Liver (tissue), 9 donors: ENCODE results near the gene SNAPC1. TPM values are rescaled to one million over a fixed set of nuclear protein-coding genes. Genes with fewer than 3 reads are reported as not detected.
"Not testable (repeated sequence)": the region's sequence is repeated elsewhere in the genome, so short reads cannot be mapped to it uniquely, and the experiment has no call there.

Experiments
- DNase-seq: peaks from one replicate; pipeline ENCODE4 v3.0.0-alpha.2; 2017; ENCODE audit warnings: low spot score
- H3K27ac ChIP-seq, 2 donors: one replicate each; pipeline ENCODE4 v1.7.0; 2013; ENCODE audit warnings: inconsistent platforms in 2 of 2, low read length in 2 of 2, control low read depth in 1 of 2, low read depth in 1 of 2, mild to moderate bottlenecking in 1 of 2
- H3K27me3 ChIP-seq, 4 donors: one replicate each; pipeline versions ENCODE4 v1.6.1 to v1.7.0; 2013; ENCODE audit warnings: low read length in 3 of 4, inconsistent platforms in 1 of 4, mild to moderate bottlenecking in 1 of 4, moderate library complexity in 1 of 4; ENCODE audit not compliant: control insufficient read depth in 4 of 4, insufficient read depth in 4 of 4
- H3K36me3 ChIP-seq, 4 donors: one replicate each; pipeline versions ENCODE4 v1.6.1 to v1.7.0; 2013; ENCODE audit warnings: low read length in 3 of 4, mild to moderate bottlenecking in 3 of 4, low read depth in 1 of 4, moderate library complexity in 1 of 4; ENCODE audit not compliant: control insufficient read depth in 4 of 4, insufficient read depth in 3 of 4
- H3K4me1 ChIP-seq, 4 donors: one replicate each; pipeline versions ENCODE4 v1.6.1 to v1.7.0; 2013; ENCODE audit warnings: low read length in 3 of 4, mild to moderate bottlenecking in 3 of 4, moderate library complexity in 1 of 4; ENCODE audit not compliant: control insufficient read depth in 4 of 4, insufficient read depth in 4 of 4
- H3K4me3 ChIP-seq, 3 donors: one replicate each; pipeline versions ENCODE4 v1.6.1 to v1.7.0; 2013; ENCODE audit warnings: low read length in 3 of 3, control low read depth in 1 of 3, low read depth in 1 of 3, mild to moderate bottlenecking in 1 of 3
- H3K9ac ChIP-seq, 2 donors: one replicate each; pipeline ENCODE4 v1.7.0; 2013; ENCODE audit warnings: low read length in 2 of 2, mild to moderate bottlenecking in 2 of 2, moderate library complexity in 2 of 2, control low read depth in 1 of 2, low read depth in 1 of 2
- H3K9me3 ChIP-seq, 4 donors: one replicate each; pipeline versions ENCODE4 v1.6.1 to v1.7.0; 2013; ENCODE audit warnings: low read length in 3 of 4; ENCODE audit not compliant: control insufficient read depth in 4 of 4
- ATF3 ChIP-seq: IDR thresholded peaks from 2 replicates; pipeline ENCODE4 v1.6.1; 2016; ENCODE audit warnings: antibody characterized with exemption
- EGR1 ChIP-seq, 2 donors: IDR thresholded peaks; 2 replicates each; pipeline ENCODE4 v1.6.1; 2016 to 2018; ENCODE audit warnings: antibody characterized with exemption in 2 of 2, low read depth in 2 of 2
- FOXA1 ChIP-seq: IDR thresholded peaks from 2 replicates; pipeline ENCODE4 v1.6.1; 2016; ENCODE audit warnings: antibody characterized with exemption
- GABPA ChIP-seq, 2 donors: IDR thresholded peaks in 1 of 2; conservative IDR thresholded peaks in 1 of 2; 2 replicates each; pipeline ENCODE4 v1.6.1; 2016; ENCODE audit warnings: antibody characterized with exemption in 2 of 2, mild to moderate bottlenecking in 1 of 2, moderate library complexity in 1 of 2
- HNF4A ChIP-seq, 2 donors: conservative IDR thresholded peaks; 2 replicates each; pipeline ENCODE4 v1.6.1; 2016; ENCODE audit warnings: antibody characterized with exemption in 2 of 2, mild to moderate bottlenecking in 2 of 2
- JUND ChIP-seq, 2 donors: IDR thresholded peaks; 2 replicates each; pipeline ENCODE4 v1.6.1; 2016; ENCODE audit warnings: antibody characterized with exemption in 2 of 2
- MAX ChIP-seq: IDR thresholded peaks from 2 replicates; pipeline ENCODE4 v1.6.1; 2016; ENCODE audit warnings: antibody characterized with exemption
- NR2F2 ChIP-seq: IDR thresholded peaks from 2 replicates; pipeline ENCODE4 v1.6.1; 2016; ENCODE audit warnings: antibody characterized with exemption
- SP1 ChIP-seq: IDR thresholded peaks from 2 replicates; pipeline ENCODE4 v1.6.1; 2018; ENCODE audit warnings: antibody characterized with exemption, mild to moderate bottlenecking
- TAF1 ChIP-seq: conservative IDR thresholded peaks from 2 replicates; pipeline ENCODE4 v1.6.1; 2016; ENCODE audit warnings: antibody characterized with exemption, mild to moderate bottlenecking
- WGBS: extraction: QIAGEN DNeasy Blood & Tissue Kit; methylation state at CpG from one replicate; pipeline ENCODE4 v1.1.7; 2013; 5-methylcytosine and 5-hydroxymethylcytosine counted together
- polyA plus RNA-seq, 2 donors: library from polyadenylated mRNA; stranded (reverse) in 1 of 2; unstranded in 1 of 2; fragments of 200-250 nt in 1 of 2; fragments of >200 nt in 1 of 2; fragmentation: Nextera tagmentation in 1 of 2; extraction: Ambion mirVana in 1 of 2; gene quantifications; one replicate each; pipeline versions ENCODE4 v1.2.1 to v1.2.3, GENCODE V29; 2013 to 2015
- total RNA-seq, 2 donors: library from RNA; depleted of rRNA; stranded (reverse); fragments of >200 nt; gene quantifications; one replicate each; pipeline ENCODE4 v1.2.3, GENCODE V29; 2014
- TF ChIP-seq, protein P1 (sequence below): IDR thresholded peaks from 2 replicates; pipeline ENCODE4 v1.6.1; 2016; ENCODE audit warnings: antibody characterized with exemption, mild to moderate bottlenecking
- TF ChIP-seq, protein P2 (sequence below): IDR thresholded peaks from 2 replicates; pipeline ENCODE4 v1.6.1; 2016; ENCODE audit warnings: antibody characterized with exemption
- donor health status: healthy.
- donor health status: healthy.
- donor health status: healthy.
- donor health status: healthy.
- donor health status: healthy.

Gene SNAPC1
- total and polyA plus RNA-seq, 4 donors = 1.2 to 2.3 (median 1.7) TPM

GRCh38 chr14:61754627-61755381 lies 7.4 kb upstream of the SNAPC1 start:
- no peak overlapping the region for H3K27ac ChIP-seq
- H3K9me3 ChIP-seq = no peaks in the 10 kb centered on the region
- no peak overlapping the region for H3K9ac ChIP-seq
- 79% methylated on average over 5 of the region's 5 CpGs for WGBS
- peaks cover 0 to 2% (median 0%) of the 10 kb centered on the region in 4 donors for H3K36me3 ChIP-seq
- no peaks in the 10 kb centered on the region for H3K27me3 ChIP-seq
- no peak overlapping the region for H3K4me3 ChIP-seq
- H3K4me1 ChIP-seq = peaks cover 0 to 2% (median 0%) of the 10 kb centered on the region in 4 donors
- no peak for DNase-seq
- TF ChIP-seq ATF3 (no peak), NR2F2 (no peak), SP1 (no peak), EGR1 (IDR thresholded peaks at IDR 0.05; ENCODE audit: low read depth in 2 of 2) (no peak), TAF1 (no peak), JUND (IDR thresholded peaks at IDR 0.05) (no peak), FOXA1 (no peak), GABPA (IDR thresholded peaks at IDR 0.05 in 1 of 2, conservative IDR thresholded peaks at IDR 0.05 in 1 of 2) (no peak), MAX (no peak), HNF4A (conservative IDR thresholded peaks at IDR 0.05) (no peak)
- TF ChIP-seq, protein P1, sequence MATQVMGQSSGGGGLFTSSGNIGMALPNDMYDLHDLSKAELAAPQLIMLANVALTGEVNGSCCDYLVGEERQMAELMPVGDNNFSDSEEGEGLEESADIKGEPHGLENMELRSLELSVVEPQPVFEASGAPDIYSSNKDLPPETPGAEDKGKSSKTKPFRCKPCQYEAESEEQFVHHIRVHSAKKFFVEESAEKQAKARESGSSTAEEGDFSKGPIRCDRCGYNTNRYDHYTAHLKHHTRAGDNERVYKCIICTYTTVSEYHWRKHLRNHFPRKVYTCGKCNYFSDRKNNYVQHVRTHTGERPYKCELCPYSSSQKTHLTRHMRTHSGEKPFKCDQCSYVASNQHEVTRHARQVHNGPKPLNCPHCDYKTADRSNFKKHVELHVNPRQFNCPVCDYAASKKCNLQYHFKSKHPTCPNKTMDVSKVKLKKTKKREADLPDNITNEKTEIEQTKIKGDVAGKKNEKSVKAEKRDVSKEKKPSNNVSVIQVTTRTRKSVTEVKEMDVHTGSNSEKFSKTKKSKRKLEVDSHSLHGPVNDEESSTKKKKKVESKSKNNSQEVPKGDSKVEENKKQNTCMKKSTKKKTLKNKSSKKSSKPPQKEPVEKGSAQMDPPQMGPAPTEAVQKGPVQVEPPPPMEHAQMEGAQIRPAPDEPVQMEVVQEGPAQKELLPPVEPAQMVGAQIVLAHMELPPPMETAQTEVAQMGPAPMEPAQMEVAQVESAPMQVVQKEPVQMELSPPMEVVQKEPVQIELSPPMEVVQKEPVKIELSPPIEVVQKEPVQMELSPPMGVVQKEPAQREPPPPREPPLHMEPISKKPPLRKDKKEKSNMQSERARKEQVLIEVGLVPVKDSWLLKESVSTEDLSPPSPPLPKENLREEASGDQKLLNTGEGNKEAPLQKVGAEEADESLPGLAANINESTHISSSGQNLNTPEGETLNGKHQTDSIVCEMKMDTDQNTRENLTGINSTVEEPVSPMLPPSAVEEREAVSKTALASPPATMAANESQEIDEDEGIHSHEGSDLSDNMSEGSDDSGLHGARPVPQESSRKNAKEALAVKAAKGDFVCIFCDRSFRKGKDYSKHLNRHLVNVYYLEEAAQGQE = no peak
- TF ChIP-seq, protein P2, sequence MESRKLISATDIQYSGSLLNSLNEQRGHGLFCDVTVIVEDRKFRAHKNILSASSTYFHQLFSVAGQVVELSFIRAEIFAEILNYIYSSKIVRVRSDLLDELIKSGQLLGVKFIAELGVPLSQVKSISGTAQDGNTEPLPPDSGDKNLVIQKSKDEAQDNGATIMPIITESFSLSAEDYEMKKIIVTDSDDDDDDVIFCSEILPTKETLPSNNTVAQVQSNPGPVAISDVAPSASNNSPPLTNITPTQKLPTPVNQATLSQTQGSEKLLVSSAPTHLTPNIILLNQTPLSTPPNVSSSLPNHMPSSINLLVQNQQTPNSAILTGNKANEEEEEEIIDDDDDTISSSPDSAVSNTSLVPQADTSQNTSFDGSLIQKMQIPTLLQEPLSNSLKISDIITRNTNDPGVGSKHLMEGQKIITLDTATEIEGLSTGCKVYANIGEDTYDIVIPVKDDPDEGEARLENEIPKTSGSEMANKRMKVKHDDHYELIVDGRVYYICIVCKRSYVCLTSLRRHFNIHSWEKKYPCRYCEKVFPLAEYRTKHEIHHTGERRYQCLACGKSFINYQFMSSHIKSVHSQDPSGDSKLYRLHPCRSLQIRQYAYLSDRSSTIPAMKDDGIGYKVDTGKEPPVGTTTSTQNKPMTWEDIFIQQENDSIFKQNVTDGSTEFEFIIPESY = no peak

- H3K36me3 ChIP-seq, DNase-seq, H3K9me3 ChIP-seq, H3K9ac ChIP-seq, H3K27ac ChIP-seq, H3K4me1 ChIP-seq, H3K27me3 ChIP-seq, H3K4me3 ChIP-seq: not testable (repeated sequence)
Measured at GRCh38 chr14:61755382-61755742, 6.9 kb upstream of the SNAPC1 start.
